ENCODE data around the gene PRDX2.

- peak in 2 of 4 experiments; percentile 3 to 6 for TF ChIP-seq CTCF (IDR thresholded peaks at IDR 0.05)
- peak; percentile 79 for TF ChIP-seq POLR2AphosphoS5 (IDR thresholded peaks at IDR 0.05)
- TF ChIP-seq EP300 (IDR thresholded peaks at IDR 0.05) = no peak
Measured at GRCh38 chr19:12801466-12802266, at the start of gene PRDX2, which contains the start of gene THSD8.
